Loucy (cell line): Measurements from ENCODE around the gene CAPNS2.

Experiments
- H2AFZ ChIP-seq: fragments of 200-600 bp; sonication (generic); 2 replicates; pipeline ENCODE4 v1.6.0; 2016; ENCODE audit warnings: antibody characterized with exemption, mild to moderate bottlenecking, low read length, moderate library complexity
- H3F3A ChIP-seq: fragments of 200-600 bp; 2 replicates; pipeline ENCODE4 v1.6.0; 2016; ENCODE audit warnings: antibody characterized with exemption, low read depth, mild to moderate bottlenecking
- H3K27me3 ChIP-seq: fragments of 200-600 bp; sonication (generic); 2 replicates; pipeline ENCODE4 v1.6.1; 2014; ENCODE audit warnings: low read length, mild to moderate bottlenecking; ENCODE audit not compliant: insufficient read depth, poor library complexity, severe bottlenecking
- H3K36me3 ChIP-seq: fragments of 200-600 bp; sonication (generic); 2 replicates; pipeline ENCODE4 v1.6.1; 2016; ENCODE audit warnings: low read length; ENCODE audit not compliant: insufficient read depth
- H3K4me1 ChIP-seq: fragments of 200-600 bp; sonication (generic); 2 replicates; pipeline ENCODE4 v1.5.1; 2014; ENCODE audit warnings: low read length, mild to moderate bottlenecking; ENCODE audit not compliant: insufficient read depth, poor library complexity, severe bottlenecking
- H3K4me2 ChIP-seq: fragments of 200-600 bp; sonication (generic); 2 replicates; pipeline ENCODE4 v1.6.0; 2014; ENCODE audit warnings: antibody characterized with exemption, low read length, low read depth, mild to moderate bottlenecking; ENCODE audit not compliant: poor library complexity, severe bottlenecking
- H3K4me3 ChIP-seq: fragments of 200-600 bp; sonication (generic); 2 replicates; pipeline ENCODE4 v1.5.1; 2014; ENCODE audit warnings: low read length, mild to moderate bottlenecking, mixed read lengths; ENCODE audit not compliant: poor library complexity, severe bottlenecking
- H3K79me2 ChIP-seq: fragments of 200-600 bp; sonication (generic); 2 replicates; pipeline ENCODE4 v1.6.1; 2014; ENCODE audit warnings: low read length; ENCODE audit not compliant: insufficient read depth
- H3K9ac ChIP-seq: fragments of 200-600 bp; sonication (generic); 2 replicates; pipeline ENCODE4 v1.6.0; 2014; ENCODE audit warnings: mild to moderate bottlenecking, low read depth, low read length, moderate library complexity; ENCODE audit not compliant: poor library complexity, severe bottlenecking
- H3K9me2 ChIP-seq: fragments of 200-600 bp; sonication (generic); replicated peaks from 2 replicates; pipeline ENCODE4 v1.6.1; 2016; ENCODE audit warnings: low read depth, low read length, mixed read lengths
- H3K9me3 ChIP-seq: fragments of 200-600 bp; sonication (generic); 2 replicates; pipeline ENCODE4 v1.6.1; 2014; ENCODE audit warnings: mild to moderate bottlenecking, antibody characterized with exemption, low read length, low read depth; ENCODE audit not compliant: insufficient read depth
- H4K20me1 ChIP-seq: fragments of 200-600 bp; sonication (generic); 2 replicates; pipeline ENCODE4 v1.6.0; 2014; ENCODE audit warnings: antibody characterized with exemption, low read length, mild to moderate bottlenecking; ENCODE audit not compliant: insufficient read depth, poor library complexity, severe bottlenecking
- EZH2phosphoT487 ChIP-seq: fragments of 200-600 bp; IDR thresholded peaks from 2 replicates; pipeline ENCODE4 v1.6.1; 2018; ENCODE audit warnings: antibody characterized with exemption, mild to moderate bottlenecking, moderate library complexity, borderline replicate concordance
- TF ChIP-seq, protein P1 (sequence below): fragments of 200-600 bp; sonication (generic); conservative IDR thresholded peaks from 2 replicates; pipeline ENCODE4 v1.5.1; 2014; ENCODE audit warnings: mild to moderate bottlenecking, antibody characterized with exemption, low read length

Gene CAPNS2

DNA sequence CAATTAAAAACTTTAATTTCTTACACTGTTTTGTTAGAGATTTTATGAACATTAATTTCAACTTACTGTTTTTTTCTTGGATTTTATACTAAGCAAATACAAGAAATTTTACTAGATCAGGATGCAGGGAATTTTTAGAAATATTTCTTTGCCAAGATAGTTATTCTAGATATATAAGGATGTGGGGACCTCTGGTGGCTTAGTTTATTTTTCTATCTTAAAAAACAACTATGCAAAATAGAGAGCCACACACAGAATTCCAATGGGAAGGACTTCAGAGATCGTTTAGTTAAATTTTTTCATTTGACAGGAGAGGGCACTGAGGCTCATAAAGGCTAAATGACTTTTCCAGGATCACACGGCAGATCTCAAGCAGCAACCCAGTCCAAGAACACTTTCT, 23.0 kb upstream of the CAPNS2 start:
- Histone ChIP-seq H3K9me2 (no peaks in the 10 kb centered on the region), H3K79me2 (no peaks in the 10 kb centered on the region), H4K20me1 (no peaks in the 10 kb centered on the region), H3K4me3 (no peak overlapping the region), H3K9ac (no peak overlapping the region), H3K4me1 (peaks cover 4% of the 10 kb centered on the region), H2AFZ (no peak overlapping the region), H3K4me2 (no peak overlapping the region), H3K36me3 (no peaks in the 10 kb centered on the region), H3F3A (no peaks in the 10 kb centered on the region), H3K27me3 (no peaks in the 10 kb centered on the region), H3K9me3 (no peaks in the 10 kb centered on the region)
- no peak for TF ChIP-seq EZH2phosphoT487
- TF ChIP-seq, protein P1, sequence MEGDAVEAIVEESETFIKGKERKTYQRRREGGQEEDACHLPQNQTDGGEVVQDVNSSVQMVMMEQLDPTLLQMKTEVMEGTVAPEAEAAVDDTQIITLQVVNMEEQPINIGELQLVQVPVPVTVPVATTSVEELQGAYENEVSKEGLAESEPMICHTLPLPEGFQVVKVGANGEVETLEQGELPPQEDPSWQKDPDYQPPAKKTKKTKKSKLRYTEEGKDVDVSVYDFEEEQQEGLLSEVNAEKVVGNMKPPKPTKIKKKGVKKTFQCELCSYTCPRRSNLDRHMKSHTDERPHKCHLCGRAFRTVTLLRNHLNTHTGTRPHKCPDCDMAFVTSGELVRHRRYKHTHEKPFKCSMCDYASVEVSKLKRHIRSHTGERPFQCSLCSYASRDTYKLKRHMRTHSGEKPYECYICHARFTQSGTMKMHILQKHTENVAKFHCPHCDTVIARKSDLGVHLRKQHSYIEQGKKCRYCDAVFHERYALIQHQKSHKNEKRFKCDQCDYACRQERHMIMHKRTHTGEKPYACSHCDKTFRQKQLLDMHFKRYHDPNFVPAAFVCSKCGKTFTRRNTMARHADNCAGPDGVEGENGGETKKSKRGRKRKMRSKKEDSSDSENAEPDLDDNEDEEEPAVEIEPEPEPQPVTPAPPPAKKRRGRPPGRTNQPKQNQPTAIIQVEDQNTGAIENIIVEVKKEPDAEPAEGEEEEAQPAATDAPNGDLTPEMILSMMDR, result peak; percentile 74

DNA sequence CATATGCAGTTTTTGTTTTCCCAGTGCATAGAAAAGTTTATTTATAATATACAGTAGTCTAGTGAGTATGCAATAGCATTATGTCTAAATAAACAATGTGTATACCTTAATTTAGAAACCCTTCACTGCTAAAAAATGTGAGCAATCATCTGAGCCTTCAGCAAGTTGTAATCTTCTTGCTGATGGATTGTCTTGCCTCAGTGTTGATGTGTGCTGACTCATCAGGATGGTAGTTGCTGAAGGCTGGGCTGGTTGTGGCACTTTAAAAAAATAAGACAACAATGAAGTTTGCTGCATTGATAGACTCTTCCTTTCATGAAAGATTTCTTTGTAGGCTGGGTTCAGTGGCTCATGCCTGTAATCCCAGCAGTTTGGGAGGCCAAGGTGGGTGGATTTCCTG, 13.9 kb upstream of the CAPNS2 start:
- H2AFZ ChIP-seq, result no peak overlapping the region
- no peak overlapping the region for H3K4me2 ChIP-seq
- H3K4me3 ChIP-seq, result no peak overlapping the region
- H3F3A ChIP-seq, result no peaks in the 10 kb centered on the region
- no peaks in the 10 kb centered on the region for H3K4me1 ChIP-seq
- H3K9me2 ChIP-seq, result no peaks in the 10 kb centered on the region
- H3K9me3 ChIP-seq, result no peaks in the 10 kb centered on the region
- H3K27me3 ChIP-seq, result no peaks in the 10 kb centered on the region
- no peaks in the 10 kb centered on the region for H3K36me3 ChIP-seq
- H4K20me1 ChIP-seq, result no peaks in the 10 kb centered on the region
- no peak for TF ChIP-seq EZH2phosphoT487
- TF ChIP-seq, protein P1, result no peak
- H3K79me2 ChIP-seq, result no peaks in the 10 kb centered on the region
- H3K9ac ChIP-seq, result no peak overlapping the region

DNA sequence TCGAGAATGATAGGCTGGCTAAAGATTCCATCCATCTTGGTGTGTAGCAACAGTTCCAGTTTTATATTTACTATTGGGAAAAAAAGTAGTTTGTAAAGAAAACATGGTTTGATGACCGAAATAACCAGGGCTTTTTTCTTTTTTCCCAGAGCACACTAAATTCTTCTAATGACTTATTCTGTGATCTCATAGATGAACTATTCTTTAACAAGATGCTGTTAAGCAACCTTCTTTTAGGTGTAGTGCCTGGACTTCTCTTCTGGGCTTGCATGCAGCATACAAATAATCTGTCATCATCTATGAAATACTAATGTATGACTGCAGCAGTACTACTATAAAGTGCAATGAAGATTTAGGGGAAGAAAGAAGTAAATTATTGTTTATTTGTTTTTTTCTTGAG, 11.0 kb upstream of the CAPNS2 start:
- Histone ChIP-seq H3K4me2 (no peak overlapping the region), H3K9ac (no peak overlapping the region), H3K4me3 (no peak overlapping the region), H4K20me1 (no peaks in the 10 kb centered on the region), H3F3A (no peaks in the 10 kb centered on the region), H3K79me2 (no peaks in the 10 kb centered on the region), H3K36me3 (no peaks in the 10 kb centered on the region), H3K9me2 (no peaks in the 10 kb centered on the region; the same call in 1 of the 2 replicates), H3K9me3 (no peaks in the 10 kb centered on the region), H3K27me3 (no peaks in the 10 kb centered on the region), H3K4me1 (no peaks in the 10 kb centered on the region), H2AFZ (no peak overlapping the region)
- TF ChIP-seq, protein P1, result no peak
- TF ChIP-seq EZH2phosphoT487, result no peak
